Endodermal cell (in vitro differentiated cells): ENCODE results near the gene ATP10A. TPM values are rescaled to one million over a fixed set of nuclear protein-coding genes. Genes with fewer than 3 reads are reported as not detected.

Experiments
- DNase-seq: peaks from one replicate; pipeline ENCODE4 v3.0.0-alpha.2; 2017
- H3K27ac ChIP-seq: 2 replicates; pipeline ENCODE4 v1.5.1; 2013; ENCODE audit warnings: mild to moderate bottlenecking, low read depth, low read length, moderate library complexity
- H3K27me3 ChIP-seq: 2 replicates; pipeline ENCODE4 v1.6.1; 2013; ENCODE audit warnings: mild to moderate bottlenecking, low read length, moderate library complexity; ENCODE audit not compliant: insufficient read depth, control insufficient read depth, poor library complexity, severe bottlenecking
- H3K36me3 ChIP-seq: 2 replicates; pipeline ENCODE4 v1.7.0; 2013; ENCODE audit warnings: mild to moderate bottlenecking, low read length, moderate library complexity; ENCODE audit not compliant: control insufficient read depth, insufficient read depth
- H3K4me1 ChIP-seq: one replicate; pipeline ENCODE4 v1.7.0; 2013; ENCODE audit warnings: low read length; ENCODE audit not compliant: control insufficient read depth, insufficient read depth
- H3K4me3 ChIP-seq: 2 replicates; pipeline ENCODE4 v1.5.1; 2013; ENCODE audit warnings: mild to moderate bottlenecking, low read length, moderate library complexity
- H3K9ac ChIP-seq: 2 replicates; pipeline ENCODE4 v1.6.1; 2013; ENCODE audit warnings: mild to moderate bottlenecking, low read length, moderate library complexity; ENCODE audit not compliant: poor library complexity, severe bottlenecking; ENCODE audit errors: extremely low read depth
- H3K9me3 ChIP-seq: 2 replicates; pipeline ENCODE4 v1.6.1; 2013; ENCODE audit warnings: mild to moderate bottlenecking, low read length, moderate library complexity; ENCODE audit not compliant: control insufficient read depth
- H3K27ac Mint-ChIP-seq: 2 replicates; pipeline ENCODE4 v1.8.0; 2020; ENCODE audit warnings: mixed read lengths
- H3K27me3 Mint-ChIP-seq: 2 replicates; pipeline ENCODE4 v1.8.0; 2021; ENCODE audit warnings: mild to moderate bottlenecking, mixed read lengths; ENCODE audit not compliant: insufficient read depth
- H3K36me3 Mint-ChIP-seq: 2 replicates; pipeline ENCODE4 v1.8.0; 2020; ENCODE audit warnings: low read depth, mixed read lengths
- H3K4me1 Mint-ChIP-seq: 2 replicates; pipeline ENCODE4 v1.8.0; 2020; ENCODE audit warnings: mixed read lengths
- H3K4me3 Mint-ChIP-seq: 2 replicates; pipeline ENCODE4 v1.8.0; 2020; ENCODE audit warnings: mild to moderate bottlenecking, moderate library complexity, mixed read lengths
- H3K9me3 Mint-ChIP-seq: 2 replicates; pipeline ENCODE4 v1.8.0; 2020; ENCODE audit warnings: mild to moderate bottlenecking, mixed read lengths
- WGBS, 2 experiments: methylation state at CpG; one replicate each; pipeline versions ENCODE4 v1.1.5 to v1.1.7; 2013; ENCODE audit warnings: missing lambda C conversion rate in 2 of 2, mixed read lengths in 1 of 2; ENCODE audit not compliant: insufficient coverage in 1 of 2, insufficient read length in 1 of 2; 5-methylcytosine and 5-hydroxymethylcytosine counted together
- total RNA-seq, 2 donors: library from RNA; stranded (reverse); fragmentation: NEBNext Ultra II Directional in 1 of 2; extraction: Animal tissue kit (Norgen Biotek cat#: 25700) in 1 of 2; gene quantifications; 2 replicates in 1 of 2; 3 replicates in 1 of 2; pipeline ENCODE4 v1.2.1, GENCODE V29; 2021
- TF ChIP-seq, protein P1 (sequence below): fragments of 200-600 bp; sonication (generic); conservative IDR thresholded peaks from 2 replicates; pipeline ENCODE4 v1.5.0; 2021; ENCODE audit warnings: antibody characterized with exemption, mild to moderate bottlenecking

The ATP10A gene
- total RNA-seq, 2 donors from 2014 or later = 0.04 to 1.2 TPM

DNA sequence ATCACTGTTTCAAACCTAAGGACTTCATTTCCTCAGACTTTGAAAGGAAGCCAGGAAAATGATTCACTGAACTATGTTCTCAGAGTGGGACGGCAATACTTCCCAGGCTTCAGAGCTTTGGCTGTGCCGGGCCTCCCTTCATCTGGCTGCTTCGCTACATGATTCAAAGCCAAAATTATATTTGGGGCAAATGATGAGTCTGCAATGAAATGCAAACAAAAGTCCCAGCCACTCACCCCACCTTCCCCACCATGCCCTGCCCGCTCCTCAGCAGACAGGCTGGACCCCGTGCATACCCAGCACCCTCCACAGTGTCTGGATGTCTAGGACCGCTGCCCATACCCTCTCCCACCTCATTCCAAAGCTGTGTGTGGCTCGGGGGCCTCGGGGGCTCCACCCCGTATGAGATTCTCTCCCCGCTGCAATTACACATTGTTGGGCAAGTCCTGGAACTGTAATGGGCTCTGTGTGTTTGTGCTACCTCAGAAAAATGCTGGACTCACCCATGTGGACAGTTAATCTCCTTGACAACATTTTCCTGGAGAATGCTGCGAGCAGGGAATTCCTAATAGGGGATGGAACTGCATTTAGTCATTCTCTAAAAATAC is 32.2 kb downstream of the ATP10A start:
- Histone ChIP-seq H3K9ac (no peak overlapping the region), H3K27me3 (no peaks in the 10 kb centered on the region), H3K4me1 (no peaks in the 10 kb centered on the region), H3K9me3 (no peaks in the 10 kb centered on the region), H3K36me3 (no peaks in the 10 kb centered on the region), H3K27ac (no peak overlapping the region), H3K4me3 (no peak overlapping the region)
- no peaks in the 10 kb centered on the region for H3K9me3 Mint-ChIP-seq
- H3K4me1 Mint-ChIP-seq = no peaks in the 10 kb centered on the region
- H3K27ac Mint-ChIP-seq = no peak overlapping the region
- 80 to 83% methylated on average over 3 to 11 of the region's 11 CpGs for WGBS, 2 experiments
- H3K36me3 Mint-ChIP-seq = no peaks in the 10 kb centered on the region
- DNase-seq = no peak
- TF ChIP-seq, protein P1, sequence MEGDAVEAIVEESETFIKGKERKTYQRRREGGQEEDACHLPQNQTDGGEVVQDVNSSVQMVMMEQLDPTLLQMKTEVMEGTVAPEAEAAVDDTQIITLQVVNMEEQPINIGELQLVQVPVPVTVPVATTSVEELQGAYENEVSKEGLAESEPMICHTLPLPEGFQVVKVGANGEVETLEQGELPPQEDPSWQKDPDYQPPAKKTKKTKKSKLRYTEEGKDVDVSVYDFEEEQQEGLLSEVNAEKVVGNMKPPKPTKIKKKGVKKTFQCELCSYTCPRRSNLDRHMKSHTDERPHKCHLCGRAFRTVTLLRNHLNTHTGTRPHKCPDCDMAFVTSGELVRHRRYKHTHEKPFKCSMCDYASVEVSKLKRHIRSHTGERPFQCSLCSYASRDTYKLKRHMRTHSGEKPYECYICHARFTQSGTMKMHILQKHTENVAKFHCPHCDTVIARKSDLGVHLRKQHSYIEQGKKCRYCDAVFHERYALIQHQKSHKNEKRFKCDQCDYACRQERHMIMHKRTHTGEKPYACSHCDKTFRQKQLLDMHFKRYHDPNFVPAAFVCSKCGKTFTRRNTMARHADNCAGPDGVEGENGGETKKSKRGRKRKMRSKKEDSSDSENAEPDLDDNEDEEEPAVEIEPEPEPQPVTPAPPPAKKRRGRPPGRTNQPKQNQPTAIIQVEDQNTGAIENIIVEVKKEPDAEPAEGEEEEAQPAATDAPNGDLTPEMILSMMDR = no peak
- no peak overlapping the region for H3K4me3 Mint-ChIP-seq
- no peaks in the 10 kb centered on the region for H3K27me3 Mint-ChIP-seq

- 75% methylated on average over 2 of the region's 3 CpGs; no CpG with 5 or more reads in 1 of the 2 experiments for WGBS, 2 experiments
- H3K4me3 Mint-ChIP-seq = no peak overlapping the region
Measured at GRCh38 chr15:25829073-25829472, 34.1 kb downstream of the ATP10A start.

GRCh38 chr15:25825207-25825606 is 37.9 kb downstream of the ATP10A start:
- no peak overlapping the region for H3K4me3 Mint-ChIP-seq
- H3K9me3 Mint-ChIP-seq = no peaks in the 10 kb centered on the region
- H3K36me3 Mint-ChIP-seq = no peaks in the 10 kb centered on the region
- H3K4me1 Mint-ChIP-seq = peaks cover 3% of the 10 kb centered on the region
- H3K27me3 Mint-ChIP-seq = no peaks in the 10 kb centered on the region
- no peak for DNase-seq
- no peak overlapping the region for H3K27ac ChIP-seq
- no peak overlapping the region for H3K4me3 ChIP-seq
- no peak overlapping the region for H3K9ac ChIP-seq
- no peaks in the 10 kb centered on the region for H3K27me3 ChIP-seq
- H3K9me3 ChIP-seq = no peaks in the 10 kb centered on the region
- no peak overlapping the region for H3K27ac Mint-ChIP-seq
- H3K36me3 ChIP-seq = no peaks in the 10 kb centered on the region
- no peaks in the 10 kb centered on the region for H3K4me1 ChIP-seq
- TF ChIP-seq, protein P1 = no peak

More at GRCh38 chr15:25829073-25829472, 34.1 kb downstream of the ATP10A start:
- H3K27me3 ChIP-seq = no peaks in the 10 kb centered on the region
- H3K4me3 ChIP-seq = no peak overlapping the region
- TF ChIP-seq, protein P1 = no peak
- H3K4me1 ChIP-seq = no peaks in the 10 kb centered on the region
- H3K36me3 Mint-ChIP-seq = no peaks in the 10 kb centered on the region
- no peaks in the 10 kb centered on the region for H3K9me3 Mint-ChIP-seq
- no peak overlapping the region for H3K9ac ChIP-seq
- peaks cover 3% of the 10 kb centered on the region for H3K4me1 Mint-ChIP-seq
- H3K36me3 ChIP-seq = no peaks in the 10 kb centered on the region
- H3K27ac ChIP-seq = no peak overlapping the region
- no peaks in the 10 kb centered on the region for H3K9me3 ChIP-seq
- no peak overlapping the region for H3K27ac Mint-ChIP-seq
- H3K27me3 Mint-ChIP-seq = no peaks in the 10 kb centered on the region
- DNase-seq = no peak
